Glutamatergic neuron (in vitro differentiated cells): Measurements from ENCODE around the gene SPARC. TPM values are rescaled to one million over a fixed set of nuclear protein-coding genes. Genes with fewer than 3 reads are reported as not detected.

ENCODE experiments used
- DNase-seq: peaks from one replicate; pipeline ENCODE4 v3.0.0; 2022
- H3K27ac Mint-ChIP-seq: one replicate; pipeline ENCODE4 v1.8.0; 2020; ENCODE audit warnings: mild to moderate bottlenecking, mixed read lengths, inconsistent platforms; ENCODE audit not compliant: unreplicated experiment
- H3K27me3 Mint-ChIP-seq: one replicate; pipeline ENCODE4 v1.8.0; 2020; ENCODE audit warnings: mild to moderate bottlenecking, moderate library complexity, mixed read lengths, inconsistent platforms; ENCODE audit not compliant: unreplicated experiment
- H3K36me3 Mint-ChIP-seq: one replicate; pipeline ENCODE4 v1.8.0; 2020; ENCODE audit warnings: mild to moderate bottlenecking, mixed read lengths, inconsistent platforms; ENCODE audit not compliant: unreplicated experiment
- H3K4me1 Mint-ChIP-seq: one replicate; pipeline ENCODE4 v1.8.0; 2020; ENCODE audit warnings: mild to moderate bottlenecking, low read depth, mixed read lengths, inconsistent platforms; ENCODE audit not compliant: unreplicated experiment
- H3K4me3 Mint-ChIP-seq: one replicate; pipeline ENCODE4 v1.8.0; 2020; ENCODE audit warnings: mild to moderate bottlenecking, mixed read lengths, inconsistent platforms; ENCODE audit not compliant: unreplicated experiment
- H3K9me3 Mint-ChIP-seq: one replicate; pipeline ENCODE4 v1.8.0; 2020; ENCODE audit warnings: mild to moderate bottlenecking, moderate library complexity, mixed read lengths, inconsistent platforms; ENCODE audit not compliant: unreplicated experiment
- CTCF ChIP-seq: fragments of 200-600 bp; sonication (generic); IDR thresholded peaks from one replicate; pipeline ENCODE4 v1.5.0; 2021; ENCODE audit not compliant: partially characterized antibody, unreplicated experiment
- total RNA-seq: library from RNA; stranded (reverse); fragmentation: NEBNext Ultra II Directional; extraction: Animal tissue kit (Norgen Biotek cat#: 25700); gene quantifications from one replicate; pipeline ENCODE4 v1.2.1, GENCODE V29; 2021; ENCODE audit not compliant: unreplicated experiment

SPARC gene
- total RNA-seq, 1 donor from 2014 or later = 946 TPM

GRCh38 chr5:151675611-151676313 lies 11.0 kb downstream of the SPARC start:
- H3K27ac Mint-ChIP-seq = no peak overlapping the region
- no peak for TF ChIP-seq CTCF
- H3K4me1 Mint-ChIP-seq = peaks cover 10% of the 10 kb centered on the region
- no peak overlapping the region for H3K4me3 Mint-ChIP-seq
- DNase-seq = no peak
- H3K36me3 Mint-ChIP-seq = no peaks in the 10 kb centered on the region
- H3K9me3 Mint-ChIP-seq = no peaks in the 10 kb centered on the region
- no peaks in the 10 kb centered on the region for H3K27me3 Mint-ChIP-seq

- no peak for TF ChIP-seq CTCF
- no peaks in the 10 kb centered on the region for H3K27me3 Mint-ChIP-seq
- H3K27ac Mint-ChIP-seq = no peak overlapping the region
- DNase-seq = no peak
- H3K4me1 Mint-ChIP-seq = peaks cover 10% of the 10 kb centered on the region
- no peaks in the 10 kb centered on the region for H3K9me3 Mint-ChIP-seq
- no peak overlapping the region for H3K4me3 Mint-ChIP-seq
- H3K36me3 Mint-ChIP-seq = no peaks in the 10 kb centered on the region
Measured at GRCh38 chr5:151674626-151675610, 11.8 kb downstream of the SPARC start.

GRCh38 chr5:151673421-151673820 lies 13.3 kb downstream of the SPARC start:
- peaks cover 10% of the 10 kb centered on the region for H3K4me1 Mint-ChIP-seq
- peaks cover 2% of the 10 kb centered on the region for H3K9me3 Mint-ChIP-seq

GRCh38 chr5:151672516-151672915 lies 14.2 kb downstream of the SPARC start:
- Mint-ChIP-seq H3K27me3 (no peaks in the 10 kb centered on the region), H3K4me1 (peaks cover 3% of the 10 kb centered on the region), H3K9me3 (peaks cover 2% of the 10 kb centered on the region), H3K36me3 (no peaks in the 10 kb centered on the region), H3K27ac (no peak overlapping the region), H3K4me3 (no peak overlapping the region)
- no peak for DNase-seq
- no peak for TF ChIP-seq CTCF

More at GRCh38 chr5:151673421-151673820, 13.3 kb downstream of the SPARC start:
- no peak for TF ChIP-seq CTCF
- DNase-seq = no peak
- Mint-ChIP-seq H3K36me3 (no peaks in the 10 kb centered on the region), H3K27ac (no peak overlapping the region), H3K4me3 (no peak overlapping the region), H3K27me3 (no peaks in the 10 kb centered on the region)
